GM21390 (cell line): ENCODE results near the gene HYAL3.
"Not testable (repeated sequence)": the region's sequence is repeated elsewhere in the genome, so short reads cannot be mapped to it uniquely, and the experiment has no call there.

Source experiments
- ATAC-seq: cut with Tn5 transposase; IDR thresholded peaks from one replicate; pipeline ENCODE4 v1.9.1; 2021; ENCODE audit not compliant: unreplicated experiment

Gene HYAL3

GRCh38 chr3:50271314-50271936, 27.8 kb downstream of the HYAL3 start:
- ATAC-seq, result no peak

- no peak for ATAC-seq
Observed at GRCh38 chr3:50270422-50271224, 28.6 kb downstream of the HYAL3 start.

- no peak for ATAC-seq
Observed at GRCh38 chr3:50269977-50270413, 29.2 kb downstream of the HYAL3 start.

- ATAC-seq, result no peak
Observed at GRCh38 chr3:50269460-50269859, 29.7 kb downstream of the HYAL3 start.

- ATAC-seq, result no peak
Observed at GRCh38 chr3:50268703-50269451, 30.3 kb downstream of the HYAL3 start, which contains the start of gene SEMA3B. Gene SEMA3B (plus strand): TSS chr3:50269147. CDS start chr3:50269241, 94 bp downstream.

GRCh38 chr3:50268276-50268675, 30.9 kb downstream of the HYAL3 start:
- ATAC-seq, result no peak

GRCh38 chr3:50267280-50267913, 31.8 kb downstream of the HYAL3 start:
- ATAC-seq, result no peak

- no peak for ATAC-seq
Observed at GRCh38 chr3:50266836-50267235, 32.4 kb downstream of the HYAL3 start.

- no peak for ATAC-seq
Observed at GRCh38 chr3:50266017-50266416, 33.2 kb downstream of the HYAL3 start.

GRCh38 chr3:50265571-50265970, 33.6 kb downstream of the HYAL3 start:
- no peak for ATAC-seq

GRCh38 chr3:50264964-50265485, 34.2 kb downstream of the HYAL3 start:
- no peak for ATAC-seq

GRCh38 chr3:50264383-50264963, 34.7 kb downstream of the HYAL3 start:
- no peak for ATAC-seq

- no peak for ATAC-seq
Observed at GRCh38 chr3:50263478-50264382, 35.5 kb downstream of the HYAL3 start.

- ATAC-seq, result no peak
Observed at GRCh38 chr3:50262778-50263177, 36.4 kb downstream of the HYAL3 start.

GRCh38 chr3:50262200-50262599, 37.0 kb downstream of the HYAL3 start:
- ATAC-seq, result not testable (repeated sequence)

- no peak for ATAC-seq
Observed at GRCh38 chr3:50261505-50261904, 37.7 kb downstream of the HYAL3 start.

- ATAC-seq, result no peak
Observed at GRCh38 chr3:50260942-50261441, 38.2 kb downstream of the HYAL3 start.

- ATAC-seq, result peak; percentile 91
Observed at GRCh38 chr3:50260027-50260941, 38.9 kb downstream of the HYAL3 start.
